Measurements from ENCODE around the gene MARCHF2.
"Not testable (repeated sequence)": the region's sequence is repeated elsewhere in the genome, so short reads cannot be mapped to it uniquely, and the experiment has no call there.

The MARCHF2 gene

GRCh38 chr19:8410718-8411117, 2.4 kb upstream of the MARCHF2 start:
- not testable (repeated sequence) for H3K9ac ChIP-seq (ENCODE audit: low read depth, low read length); H3K4me1 ChIP-seq (ENCODE audit: insufficient read depth, low read length); H3K9me3 ChIP-seq (ENCODE audit: control insufficient read depth, insufficient read depth, low read length); H3K36me3 ChIP-seq (ENCODE audit: insufficient read depth, low read length)

- Histone ChIP-seq H3K36me3 (ENCODE audit: insufficient read depth, low read length) (no peaks in the 10 kb centered on the region), H3K9ac (ENCODE audit: low read depth, low read length) (peak overlapping the region; percentile 89), H3K9me3 (ENCODE audit: control insufficient read depth, insufficient read depth, low read length) (no peaks in the 10 kb centered on the region), H3K4me1 (ENCODE audit: insufficient read depth, low read length) (no peaks in the 10 kb centered on the region; the same call in 1 of the 2 replicates)
These were observed 507 bp downstream of the MARCHF2 start for GRCh38 chr19:8413629-8413995.

GRCh38 chr19:8416796-8417195, 3.7 kb downstream of the MARCHF2 start:
- no peaks in the 10 kb centered on the region; the same call in 1 of the 2 replicates for H3K4me1 ChIP-seq (ENCODE audit: insufficient read depth, low read length)
- H3K9ac ChIP-seq (ENCODE audit: low read depth, low read length): no peak overlapping the region
- H3K9me3 ChIP-seq (ENCODE audit: control insufficient read depth, insufficient read depth, low read length): no peaks in the 10 kb centered on the region
- no peaks in the 10 kb centered on the region for H3K36me3 ChIP-seq (ENCODE audit: insufficient read depth, low read length)

- H3K36me3 ChIP-seq (ENCODE audit: insufficient read depth, low read length): no peaks in the 10 kb centered on the region
- no peaks in the 10 kb centered on the region for H3K9me3 ChIP-seq (ENCODE audit: control insufficient read depth, insufficient read depth, low read length)
- H3K4me1 ChIP-seq (ENCODE audit: insufficient read depth, low read length): peaks cover 8% of the 10 kb centered on the region; the same call in 1 of the 2 replicates
- H3K9ac ChIP-seq (ENCODE audit: low read depth, low read length): no peak overlapping the region
These were observed 8.7 kb downstream of the MARCHF2 start for GRCh38 chr19:8421484-8422461.

- no peaks in the 10 kb centered on the region for H3K36me3 ChIP-seq (ENCODE audit: insufficient read depth, low read length)
- no peaks in the 10 kb centered on the region for H3K9me3 ChIP-seq (ENCODE audit: control insufficient read depth, insufficient read depth, low read length)
- no peak overlapping the region for H3K9ac ChIP-seq (ENCODE audit: low read depth, low read length)
- H3K4me1 ChIP-seq (ENCODE audit: insufficient read depth, low read length): peaks cover 8% of the 10 kb centered on the region; the same call in 1 of the 2 replicates
These were observed 10.7 kb downstream of the MARCHF2 start for GRCh38 chr19:8423817-8424223.

GRCh38 chr19:8425331-8425730, 12.2 kb downstream of the MARCHF2 start:
- not testable (repeated sequence) for H3K9me3 ChIP-seq (ENCODE audit: control insufficient read depth, insufficient read depth, low read length); H3K9ac ChIP-seq (ENCODE audit: low read depth, low read length); H3K4me1 ChIP-seq (ENCODE audit: insufficient read depth, low read length); H3K36me3 ChIP-seq (ENCODE audit: insufficient read depth, low read length)

GRCh38 chr19:8426283-8426682, 13.2 kb downstream of the MARCHF2 start:
- Histone ChIP-seq H3K4me1 (ENCODE audit: insufficient read depth, low read length) (peaks cover 8% of the 10 kb centered on the region; the same call in 1 of the 2 replicates), H3K9me3 (ENCODE audit: control insufficient read depth, insufficient read depth, low read length) (no peaks in the 10 kb centered on the region), H3K36me3 (ENCODE audit: insufficient read depth, low read length) (no peaks in the 10 kb centered on the region; the same call in 1 of the 2 replicates), H3K9ac (ENCODE audit: low read depth, low read length) (no peak overlapping the region)

GRCh38 chr19:8429044-8429443, 15.9 kb downstream of the MARCHF2 start:
- Histone ChIP-seq H3K9me3 (ENCODE audit: control insufficient read depth, insufficient read depth, low read length) (no peaks in the 10 kb centered on the region), H3K4me1 (ENCODE audit: insufficient read depth, low read length) (no peaks in the 10 kb centered on the region; the same call in 1 of the 2 replicates), H3K9ac (ENCODE audit: low read depth, low read length) (no peak overlapping the region), H3K36me3 (ENCODE audit: insufficient read depth, low read length) (no peaks in the 10 kb centered on the region; the same call in 1 of the 2 replicates)

- no peaks in the 10 kb centered on the region for H3K4me1 ChIP-seq (ENCODE audit: insufficient read depth, low read length)
- H3K9ac ChIP-seq (ENCODE audit: low read depth, low read length): no peak overlapping the region
- H3K9me3 ChIP-seq (ENCODE audit: control insufficient read depth, insufficient read depth, low read length): no peaks in the 10 kb centered on the region
These were observed 16.7 kb downstream of the MARCHF2 start for GRCh38 chr19:8429826-8430225.

GRCh38 chr19:8430650-8431049, 17.5 kb downstream of the MARCHF2 start:
- no peaks in the 10 kb centered on the region for H3K9me3 ChIP-seq (ENCODE audit: control insufficient read depth, insufficient read depth, low read length)
- no peaks in the 10 kb centered on the region; the same call in 1 of the 2 replicates for H3K36me3 ChIP-seq (ENCODE audit: insufficient read depth, low read length)
- H3K4me1 ChIP-seq (ENCODE audit: insufficient read depth, low read length): no peaks in the 10 kb centered on the region
- H3K9ac ChIP-seq (ENCODE audit: low read depth, low read length): no peak overlapping the region

More at GRCh38 chr19:8429826-8430225, 16.7 kb downstream of the MARCHF2 start:
- H3K36me3 ChIP-seq (ENCODE audit: insufficient read depth, low read length): no peaks in the 10 kb centered on the region; the same call in 1 of the 2 replicates

GRCh38 chr19:8438236-8438635, 25.1 kb downstream of the MARCHF2 start:
- Histone ChIP-seq H3K36me3 (ENCODE audit: insufficient read depth, low read length) (no peaks in the 10 kb centered on the region; the same call in 1 of the 2 replicates), H3K9ac (ENCODE audit: low read depth, low read length) (no peak overlapping the region), H3K9me3 (ENCODE audit: control insufficient read depth, insufficient read depth, low read length) (no peaks in the 10 kb centered on the region)

GRCh38 chr19:8441725-8442544, 28.8 kb downstream of the MARCHF2 start:
- Histone ChIP-seq H3K9me3 (ENCODE audit: control insufficient read depth, insufficient read depth, low read length) (no peaks in the 10 kb centered on the region), H3K9ac (ENCODE audit: low read depth, low read length) (no peak overlapping the region), H3K4me1 (ENCODE audit: insufficient read depth, low read length) (peaks cover 10% of the 10 kb centered on the region), H3K36me3 (ENCODE audit: insufficient read depth, low read length) (no peaks in the 10 kb centered on the region)

More at GRCh38 chr19:8438236-8438635, 25.1 kb downstream of the MARCHF2 start:
- peaks cover 12% of the 10 kb centered on the region for H3K4me1 ChIP-seq (ENCODE audit: insufficient read depth, low read length)

GRCh38 chr19:8444140-8444676, 31.1 kb downstream of the MARCHF2 start:
- Histone ChIP-seq H3K9ac (ENCODE audit: low read depth, low read length) (peak overlapping the region; percentile 98), H3K4me1 (ENCODE audit: insufficient read depth, low read length) (peaks cover 20% of the 10 kb centered on the region)
- H3K9me3 ChIP-seq (ENCODE audit: control insufficient read depth, insufficient read depth, low read length); H3K36me3 ChIP-seq (ENCODE audit: insufficient read depth, low read length): not testable (repeated sequence)

All from ES-I3 (cell line).